G401 (cell line): ENCODE data around the gene SCAMP3. TPM values are rescaled to one million over a fixed set of nuclear protein-coding genes. Genes with fewer than 3 reads are reported as not detected.
"Not testable (repeated sequence)": the region's sequence is repeated elsewhere in the genome, so short reads cannot be mapped to it uniquely, and the experiment has no call there.

ENCODE experiments used
- DNase-seq: peaks from one replicate; pipeline ENCODE4 v3.0.0-alpha.2; 2015; ENCODE audit warnings: low spot score
- in situ Hi-C: cut with HindIII; loops from 2 replicates; pipeline ENCODE4 v1.10.0; 2016; ENCODE audit warnings: low sequenced_read_pairs, mixed read lengths
- total RNA-seq: library from RNA; depleted of rRNA; stranded (reverse); fragments of >200 nt; shearing (Covaris generic); gene quantifications from 2 replicates; pipeline ENCODE4 v1.2.3, GENCODE V29; 2014; rRNA removed

Gene SCAMP3
- 24.3 and 49.0 TPM in 2 replicates for total RNA-seq

- peak; percentile 100 for DNase-seq
- in situ Hi-C loops: no loop called here
Observed at GRCh38 chr1:155261852-155262673, at the start of gene SCAMP3. TSS of gene SCAMP3 (minus strand) at chr1:155262360. CDS start at chr1:155262151, 209 bp downstream.

GRCh38 chr1:155309423-155310021, 47.4 kb upstream of the SCAMP3 start:
- no peak for DNase-seq
- in situ Hi-C loops: no loop called here

- peak; percentile 100 for DNase-seq
- in situ Hi-C loops: no loop called here
Observed at GRCh38 chr1:155308493-155309422, 46.6 kb upstream of the SCAMP3 start, which contains the start of gene FDPS. TSS of gene FDPS (plus strand) at chr1:155308866. CDS start at chr1:155309790, 924 bp downstream.

DNA sequence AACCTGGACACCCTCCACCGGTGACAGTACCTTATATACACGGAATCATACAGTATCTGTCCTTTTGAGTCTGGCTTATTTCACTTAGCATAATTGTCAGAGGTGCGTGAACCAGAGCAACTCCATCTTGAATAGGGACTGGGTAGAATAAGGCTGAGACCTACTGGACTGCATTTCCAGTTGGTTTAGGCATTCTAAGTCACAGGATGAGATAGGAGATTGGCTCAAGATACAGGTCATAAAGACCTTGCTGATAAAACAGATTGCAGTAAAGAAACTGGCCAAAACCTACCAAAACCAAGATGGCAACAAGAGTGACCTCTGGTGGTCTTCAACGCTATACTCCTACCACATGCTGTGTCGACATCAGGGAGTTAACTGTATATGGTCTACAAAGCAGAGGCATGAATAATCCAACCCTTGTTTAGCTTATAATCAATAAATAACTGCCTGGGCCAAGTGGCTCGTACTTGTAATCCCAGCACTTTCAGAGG, 45.1 kb upstream of the SCAMP3 start:
- DNase-seq: peak; percentile 39
- in situ Hi-C loops: no loop called here

- DNase-seq: no peak
- in situ Hi-C loops: no loop called here
Observed at GRCh38 chr1:155305881-155306391, 43.8 kb upstream of the SCAMP3 start.

DNA sequence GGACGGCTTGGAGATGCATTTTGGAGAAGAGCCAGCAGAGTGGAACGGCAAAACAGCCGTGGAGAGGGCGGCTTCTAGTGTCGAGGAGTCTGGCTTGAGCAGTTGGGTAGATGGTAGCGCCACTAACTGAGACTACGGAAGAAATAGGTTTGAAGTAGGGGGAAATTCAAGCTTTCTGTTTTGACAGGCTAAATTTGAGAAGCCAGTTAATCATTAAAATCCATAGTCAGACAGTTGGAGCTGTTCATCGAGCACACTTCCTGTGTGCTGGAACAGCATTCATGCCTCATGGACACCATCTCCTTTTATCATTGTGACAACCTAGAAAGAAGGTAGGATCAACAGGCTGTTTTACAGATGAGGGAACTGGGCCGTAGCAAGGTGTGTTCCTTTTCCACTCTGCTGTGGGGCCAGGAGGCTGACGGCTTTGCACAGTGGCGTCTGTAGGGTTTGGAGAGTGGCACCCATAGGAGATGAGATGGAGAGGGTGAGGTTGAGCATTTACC, 42.5 kb upstream of the SCAMP3 start:
- in situ Hi-C loops: no loop called here
- DNase-seq: no peak

DNA sequence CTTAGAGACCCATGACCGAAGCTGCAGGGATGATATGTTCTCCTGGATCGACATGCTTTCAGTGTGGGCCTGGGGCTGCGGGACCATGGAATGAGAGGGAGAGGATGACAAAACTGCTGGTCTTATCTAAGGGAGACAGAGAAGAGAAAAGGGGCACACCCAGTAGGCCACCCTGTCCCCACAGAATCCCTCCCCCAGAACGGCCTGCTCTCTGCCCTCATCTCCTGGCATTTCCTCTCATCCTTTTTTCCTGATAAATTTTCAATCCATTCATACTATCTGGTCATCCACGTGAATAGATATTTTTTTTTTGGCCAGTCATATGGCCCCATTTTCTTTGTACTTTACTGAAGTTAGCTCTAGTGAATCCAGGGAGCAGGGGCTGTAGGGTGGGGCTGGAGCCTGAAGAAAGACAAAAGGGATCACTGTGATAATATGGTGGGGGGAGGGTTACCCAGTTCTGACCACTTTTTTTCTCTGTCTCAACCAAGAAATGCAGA, 39.2 kb upstream of the SCAMP3 start, which contains the start of gene PKLR:
Gene PKLR (minus strand): TSS at position 97 of the 500 bp plus-strand sequence. CDS start 43 bp downstream, at position 54.
- no peak for DNase-seq
- in situ Hi-C loops: no loop called here

- in situ Hi-C loops: no loop called here
Observed at GRCh38 chr1:155300553-155301329, 38.6 kb upstream of the SCAMP3 start.

DNA sequence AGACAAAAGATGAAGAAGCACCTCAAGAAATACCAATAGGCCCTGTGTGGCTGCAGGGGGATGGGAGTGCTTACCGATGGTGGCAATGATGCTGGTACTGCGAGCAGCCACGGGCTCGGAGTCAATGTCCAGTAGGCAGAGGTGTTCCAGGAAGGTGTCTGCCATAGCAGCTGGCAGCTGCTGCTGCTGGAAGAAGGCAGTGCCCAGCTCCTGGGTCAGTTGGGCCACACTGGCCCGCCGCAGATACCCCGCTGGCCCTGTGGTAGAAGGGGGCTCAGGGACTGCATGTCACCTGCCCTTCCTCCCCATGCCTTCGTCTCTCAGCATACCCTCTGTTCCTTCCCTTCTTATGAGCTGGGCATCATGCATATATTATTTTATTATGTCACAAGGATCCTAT, 37.9 kb upstream of the SCAMP3 start:
- DNase-seq: no peak
- in situ Hi-C loops: no loop called here

More at GRCh38 chr1:155300553-155301329, 38.6 kb upstream of the SCAMP3 start:
- DNase-seq: no peak

GRCh38 chr1:155297384-155297783, 35.2 kb upstream of the SCAMP3 start:
- DNase-seq: no peak
- in situ Hi-C loops: no loop called here

- no peak for DNase-seq
- in situ Hi-C loops: no loop called here
Observed at GRCh38 chr1:155296661-155297060, 34.5 kb upstream of the SCAMP3 start.

DNA sequence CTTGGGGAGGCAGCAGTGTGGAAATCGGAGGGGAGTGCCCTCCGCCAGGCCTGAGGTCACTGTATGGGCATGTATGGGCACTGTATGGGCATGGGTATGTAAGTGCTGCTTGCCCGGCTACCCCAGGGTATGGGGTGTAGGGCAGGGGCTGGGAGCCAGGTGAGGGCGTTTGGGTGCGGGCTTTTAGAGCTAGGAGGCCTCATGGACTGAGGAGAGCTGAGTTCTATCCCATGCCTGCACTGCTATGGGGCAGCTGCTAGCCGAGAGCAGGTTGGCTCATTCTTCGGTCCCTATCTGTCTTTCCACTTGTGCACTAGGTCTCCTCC, 33.7 kb upstream of the SCAMP3 start:
- in situ Hi-C loops: no loop called here
- DNase-seq: no peak

DNA sequence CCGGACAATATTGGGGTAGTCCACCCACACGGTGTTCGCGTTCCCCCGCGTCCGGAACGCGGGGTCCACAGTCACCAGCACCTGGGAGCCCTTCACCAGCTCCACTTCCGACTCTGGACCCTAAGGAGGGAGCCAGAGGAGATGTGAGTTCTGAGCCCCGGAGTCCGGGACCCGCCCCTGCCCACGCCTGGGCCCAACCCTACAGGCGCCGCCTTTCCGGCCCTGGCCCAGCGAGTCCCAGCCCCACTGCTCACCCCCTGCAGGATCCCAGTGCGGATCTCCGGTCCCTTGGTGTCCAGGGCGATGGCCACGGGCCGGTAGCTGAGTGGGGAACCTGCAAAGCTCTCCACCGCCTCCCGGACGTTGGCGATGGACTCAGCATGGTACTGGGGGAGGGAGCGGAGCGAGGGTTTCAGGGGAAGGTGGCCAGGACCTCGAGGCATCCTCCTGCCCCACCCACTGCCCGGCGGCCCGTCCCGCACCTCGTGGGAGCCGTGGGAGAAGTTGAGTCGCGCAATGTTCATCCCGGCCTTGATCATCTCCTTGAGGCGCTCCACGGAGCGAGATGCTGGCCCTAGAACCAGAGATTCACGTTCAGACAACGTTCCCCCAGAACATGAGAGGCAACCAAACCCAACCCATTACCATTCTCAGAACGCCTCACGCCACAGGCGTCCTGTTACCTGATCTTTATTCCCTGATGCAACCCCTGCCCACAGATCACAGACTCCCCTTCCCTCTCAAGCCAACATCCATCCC, 33.2 kb upstream of the SCAMP3 start:
- in situ Hi-C loops: no loop called here
- no peak for DNase-seq

DNA sequence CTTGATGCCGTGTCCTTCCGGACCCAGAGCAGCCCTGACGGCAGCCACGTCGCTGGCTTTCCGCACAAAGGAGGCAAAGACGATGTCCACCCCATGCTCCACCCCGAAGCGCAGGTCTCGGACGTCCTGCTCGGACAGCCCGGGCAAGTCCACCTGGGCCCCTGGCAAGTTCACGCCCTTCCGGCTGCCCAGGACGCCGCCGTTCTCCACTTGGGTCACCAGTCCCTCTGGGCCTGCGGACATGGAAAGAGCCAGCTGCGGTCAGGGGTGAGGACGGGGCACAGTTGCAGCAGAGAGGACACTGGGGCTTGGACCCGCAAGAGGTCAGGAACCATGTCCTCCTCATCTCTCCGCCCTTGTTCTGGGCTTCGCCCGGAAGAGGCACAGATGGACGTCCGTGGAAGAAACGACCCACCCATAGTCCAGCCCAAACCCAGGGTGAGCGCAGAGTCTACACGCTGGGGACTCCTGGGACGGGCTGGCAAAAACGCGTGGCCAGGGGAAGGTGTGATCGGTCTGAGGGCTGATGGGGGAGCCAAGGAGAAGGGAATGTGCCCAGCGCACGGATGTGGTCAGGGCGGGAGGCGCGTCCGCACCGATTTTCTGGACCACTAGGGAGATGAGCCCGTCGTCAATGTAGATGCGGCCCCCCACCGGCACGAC, 32.5 kb upstream of the SCAMP3 start:
- peak; percentile 17 for DNase-seq
- in situ Hi-C loops: no loop called here

GRCh38 chr1:155293086-155293749, 31.1 kb upstream of the SCAMP3 start:
- in situ Hi-C loops: no loop called here
- DNase-seq: no peak

- in situ Hi-C loops, DNase-seq: not testable (repeated sequence)
Observed at GRCh38 chr1:155291006-155291405, 28.8 kb upstream of the SCAMP3 start.
